CD14-positive monocyte (primary cell): ENCODE data around the gene ARV1. TPM values are rescaled to one million over a fixed set of nuclear protein-coding genes. Genes with fewer than 3 reads are reported as not detected.
A peak's percentile ranks its signal among the peaks of the same experiment; 100 is the strongest.

ENCODE experiments used
- DNase-seq, 3 donors: peaks; one replicate each; pipeline ENCODE4 v3.0.0-alpha.2; 2011 to 2022
- H2AFZ ChIP-seq: 2 replicates; pipeline ENCODE4 v1.6.0; 2012; ENCODE audit warnings: mild to moderate bottlenecking, low read depth, low read length, inconsistent platforms; ENCODE audit not compliant: insufficient read depth, poor library complexity, severe bottlenecking
- H3K27ac ChIP-seq, 2 donors: 1 replicate in 1 of 2; 2 replicates in 1 of 2; pipeline ENCODE4 v1.5.1; 2012 to 2013; ENCODE audit warnings: low read length in 2 of 2, control low read depth in 1 of 2, inconsistent platforms in 1 of 2, low read depth in 1 of 2, mild to moderate bottlenecking in 1 of 2
- H3K27me3 ChIP-seq, 2 donors: one replicate each; pipeline versions ENCODE4 v1.6.0 to v1.6.1; 2011 to 2013; ENCODE audit warnings: low read length in 2 of 2; ENCODE audit not compliant: control insufficient read depth in 2 of 2, insufficient read depth in 2 of 2
- H3K36me3 ChIP-seq, 2 donors: replicated peaks in 1 of 2; 1 replicate in 1 of 2; 2 replicates in 1 of 2; pipeline versions ENCODE4 v1.5.1 to v1.6.1; 2012 to 2013; ENCODE audit warnings: low read length in 2 of 2, control low read depth in 1 of 2, inconsistent platforms in 1 of 2, mild to moderate bottlenecking in 1 of 2; ENCODE audit not compliant: insufficient read depth in 2 of 2, control insufficient read depth in 1 of 2
- H3K4me1 ChIP-seq, 2 donors: 1 replicate in 1 of 2; 2 replicates in 1 of 2; pipeline versions ENCODE4 v1.5.1 to v1.6.1; 2012 to 2013; ENCODE audit warnings: low read length in 2 of 2, control low read depth in 1 of 2, inconsistent platforms in 1 of 2, mild to moderate bottlenecking in 1 of 2, moderate library complexity in 1 of 2; ENCODE audit not compliant: insufficient read depth in 2 of 2, control insufficient read depth in 1 of 2
- H3K4me2 ChIP-seq: replicated peaks from 2 replicates; pipeline ENCODE3; 2012; ENCODE audit warnings: low read length, moderate library complexity, mild to moderate bottlenecking; ENCODE audit not compliant: poor library complexity, severe bottlenecking; ENCODE audit errors: extremely low read depth
- H3K4me3 ChIP-seq, 3 experiments: fragments of 200-600 bp in 1 of 3; sonication (generic) in 1 of 3; replicated peaks in 1 of 3; 1 replicate in 2 of 3; 2 replicates in 1 of 3; pipeline ENCODE4 v1.5.1; 2011 to 2013; ENCODE audit warnings: low read length in 3 of 3, mild to moderate bottlenecking in 3 of 3, control low read depth in 2 of 3, low read depth in 2 of 3, inconsistent platforms in 1 of 3, moderate library complexity in 1 of 3
- H3K79me2 ChIP-seq: 2 replicates; pipeline ENCODE4 v1.6.0; 2012; ENCODE audit warnings: mild to moderate bottlenecking, control low read depth, inconsistent platforms, low read length, moderate library complexity; ENCODE audit not compliant: insufficient read depth
- H3K9ac ChIP-seq: 2 replicates; pipeline ENCODE4 v1.6.0; 2017; ENCODE audit warnings: low read length, mild to moderate bottlenecking; ENCODE audit not compliant: insufficient read depth, poor library complexity, severe bottlenecking
- H3K9me3 ChIP-seq, 2 donors: replicated peaks in 1 of 2; 1 replicate in 1 of 2; 2 replicates in 1 of 2; pipeline versions ENCODE4 v1.5.1 to v1.6.1; 2012 to 2013; ENCODE audit warnings: low read length in 2 of 2, control low read depth in 1 of 2; ENCODE audit not compliant: control insufficient read depth in 1 of 2, insufficient read depth in 1 of 2
- H4K20me1 ChIP-seq: 2 replicates; pipeline ENCODE4 v1.6.0; 2012; ENCODE audit warnings: mild to moderate bottlenecking, low read length, control low read depth, moderate library complexity; ENCODE audit not compliant: insufficient read depth
- H3K27ac Mint-ChIP-seq, 7 donors: one replicate each; pipeline ENCODE4 v1.8.0; 2020; ENCODE audit warnings: mild to moderate bottlenecking in 7 of 7, mixed read lengths in 7 of 7, moderate library complexity in 6 of 7, inconsistent platforms in 2 of 7
- H3K27me3 Mint-ChIP-seq, 3 donors: one replicate each; pipeline ENCODE4 v1.8.0; 2021 to 2022; ENCODE audit warnings: low read depth in 3 of 3, mild to moderate bottlenecking in 3 of 3, mixed read lengths in 3 of 3, moderate library complexity in 3 of 3, inconsistent platforms in 1 of 3
- H3K36me3 Mint-ChIP-seq, 2 donors: one replicate each; pipeline ENCODE4 v1.8.0; 2020; ENCODE audit warnings: mixed read lengths in 2 of 2, inconsistent platforms in 1 of 2, mild to moderate bottlenecking in 1 of 2
- H3K4me1 Mint-ChIP-seq: one replicate; pipeline ENCODE4 v1.8.0; 2020; ENCODE audit warnings: mild to moderate bottlenecking, mixed read lengths
- H3K4me3 Mint-ChIP-seq, 2 donors: one replicate each; pipeline ENCODE4 v1.8.0; 2020; ENCODE audit warnings: mild to moderate bottlenecking in 2 of 2, mixed read lengths in 2 of 2, moderate library complexity in 1 of 2
- H3K9me3 Mint-ChIP-seq, 7 donors: one replicate each; pipeline ENCODE4 v1.8.0; 2020 to 2022; ENCODE audit warnings: mixed read lengths in 7 of 7, mild to moderate bottlenecking in 6 of 7, moderate library complexity in 6 of 7, inconsistent platforms in 2 of 7
- WGBS: methylation state at CpG from one replicate; pipeline ENCODE4 v1.1.5; 2013; ENCODE audit warnings: missing lambda C conversion rate; ENCODE audit not compliant: insufficient coverage; 5-methylcytosine and 5-hydroxymethylcytosine counted together
- intact Hi-C, 2 donors: fragments of 100-400 bp; cut with micrococcal nuclease; formaldehyde crosslinking; loops; one replicate each; pipeline versions ENCODE4 v1.15.0 to v1.15.1; 2023
- polyA plus RNA-seq, 3 donors: library from polyadenylated mRNA; depleted of rRNA in 1 of 3; unstranded in 2 of 3; stranded (reverse) in 1 of 3; fragments of 300-500 nt in 2 of 3; fragments of >200 nt in 1 of 3; fragmentation: Illumina TruSeq in 2 of 3; gene quantifications; 1 replicate in 2 of 3; 2 replicates in 1 of 3; pipeline ENCODE4 v1.2.3, GENCODE V29; 2012 to 2021
- TF ChIP-seq, protein P1 (sequence below): fragments of 200-600 bp; IDR thresholded peaks from one replicate; pipeline ENCODE4 v1.8.0; 2022; ENCODE audit warnings: antibody characterized with exemption, mild to moderate bottlenecking

Gene ARV1
- polyA plus RNA-seq, 3 donors = 7.7 to 19.2 (median 15.0) TPM

DNA sequence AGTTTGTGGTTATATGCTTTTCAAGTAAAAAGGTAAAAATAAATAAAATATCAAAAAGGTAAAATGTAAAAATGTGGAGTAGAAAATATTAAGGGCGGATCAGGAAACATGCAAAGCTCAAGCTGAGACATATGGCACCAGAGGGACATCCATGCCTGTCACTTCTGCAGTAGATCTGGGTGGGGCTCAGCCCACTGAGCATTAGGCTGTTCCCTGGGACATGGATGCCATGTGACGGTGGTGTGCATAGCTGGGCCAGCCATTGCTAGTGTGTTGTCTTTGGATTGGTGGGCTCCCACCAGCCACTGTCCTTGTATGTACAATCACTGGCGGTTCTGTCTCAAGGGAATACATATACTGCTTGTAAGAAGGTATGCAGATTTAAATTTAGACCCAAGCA lies 3.3 kb upstream of the ARV1 start:
- H3K4me3 ChIP-seq = no peak overlapping the region
- peak overlapping the region in 2 of 7 donors; percentile 1 to 13 for H3K27ac Mint-ChIP-seq
- no peak overlapping the region for H3K9ac ChIP-seq
- peaks cover 44% of the 10 kb centered on the region for H3K4me1 Mint-ChIP-seq
- intact Hi-C loops = loop anchor here (5.0 to 10.0 kb wide), 4 partner anchors 58 to 362 kb away; partner anchors contain the start of genes C1orf198 (in 1 of the 2), EXOC8 (in 1 of the 2), FAM89A (in 1 of the 2) and SPRTN (in 1 of the 2)
- H3K27ac ChIP-seq = no peak overlapping the region
- no peak for DNase-seq
- H3K4me2 ChIP-seq = no peak overlapping the region
- 86% methylated on average over 3 of the region's 3 CpGs for WGBS
- H3K36me3 ChIP-seq = peaks cover 0 to 10% of the 10 kb centered on the region in 2 donors
- peaks cover 0 to 2% (median 0%) of the 10 kb centered on the region in 3 donors for H3K27me3 Mint-ChIP-seq
- TF ChIP-seq, protein P1, sequence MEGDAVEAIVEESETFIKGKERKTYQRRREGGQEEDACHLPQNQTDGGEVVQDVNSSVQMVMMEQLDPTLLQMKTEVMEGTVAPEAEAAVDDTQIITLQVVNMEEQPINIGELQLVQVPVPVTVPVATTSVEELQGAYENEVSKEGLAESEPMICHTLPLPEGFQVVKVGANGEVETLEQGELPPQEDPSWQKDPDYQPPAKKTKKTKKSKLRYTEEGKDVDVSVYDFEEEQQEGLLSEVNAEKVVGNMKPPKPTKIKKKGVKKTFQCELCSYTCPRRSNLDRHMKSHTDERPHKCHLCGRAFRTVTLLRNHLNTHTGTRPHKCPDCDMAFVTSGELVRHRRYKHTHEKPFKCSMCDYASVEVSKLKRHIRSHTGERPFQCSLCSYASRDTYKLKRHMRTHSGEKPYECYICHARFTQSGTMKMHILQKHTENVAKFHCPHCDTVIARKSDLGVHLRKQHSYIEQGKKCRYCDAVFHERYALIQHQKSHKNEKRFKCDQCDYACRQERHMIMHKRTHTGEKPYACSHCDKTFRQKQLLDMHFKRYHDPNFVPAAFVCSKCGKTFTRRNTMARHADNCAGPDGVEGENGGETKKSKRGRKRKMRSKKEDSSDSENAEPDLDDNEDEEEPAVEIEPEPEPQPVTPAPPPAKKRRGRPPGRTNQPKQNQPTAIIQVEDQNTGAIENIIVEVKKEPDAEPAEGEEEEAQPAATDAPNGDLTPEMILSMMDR = no peak
- peaks cover 0 to 2% (median 0%) of the 10 kb centered on the region in 7 donors for H3K9me3 Mint-ChIP-seq
- peaks cover 8% of the 10 kb centered on the region for H4K20me1 ChIP-seq
- H3K27me3 ChIP-seq = no peaks in the 10 kb centered on the region
- peaks cover 20 to 25% of the 10 kb centered on the region in 2 donors for H3K36me3 Mint-ChIP-seq
- peaks cover 66% of the 10 kb centered on the region for H3K79me2 ChIP-seq
- no peak overlapping the region for H3K4me3 Mint-ChIP-seq
- H2AFZ ChIP-seq = no peak overlapping the region
- H3K4me1 ChIP-seq = peaks cover 53 to 56% of the 10 kb centered on the region in 2 donors
- H3K9me3 ChIP-seq = no peaks in the 10 kb centered on the region

DNA sequence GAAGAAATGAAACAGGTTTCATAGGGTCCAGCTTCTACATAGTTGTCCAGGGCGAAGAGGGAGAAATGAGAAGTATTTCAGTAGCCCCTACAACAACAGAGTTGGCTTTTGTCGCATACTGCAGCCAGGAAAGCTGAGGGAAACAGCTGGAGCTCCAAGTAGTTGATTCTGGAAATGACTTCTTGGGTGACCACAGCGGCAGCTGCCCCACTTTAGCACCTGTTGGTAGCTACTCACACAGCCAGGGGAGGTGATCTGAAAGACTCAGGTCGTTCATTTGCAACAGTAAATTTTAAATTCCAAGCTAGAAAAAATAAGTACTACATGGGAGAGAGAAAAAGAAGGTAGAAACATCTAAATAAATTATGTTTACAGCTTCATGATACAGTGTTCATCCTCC lies 2.5 kb upstream of the ARV1 start:
- Histone ChIP-seq H3K27me3 (no peaks in the 10 kb centered on the region), H3K27ac (peak overlapping the region in 1 of 2 donors; percentile 76), H3K9me3 (no peaks in the 10 kb centered on the region), H3K36me3 (peaks cover 0 to 10% of the 10 kb centered on the region in 2 donors), H3K9ac (no peak overlapping the region), H4K20me1 (peaks cover 7% of the 10 kb centered on the region), H2AFZ (no peak overlapping the region), H3K4me3 (no peak overlapping the region), H3K4me2 (no peak overlapping the region), H3K4me1 (peaks cover 53 to 56% of the 10 kb centered on the region in 2 donors), H3K79me2 (peaks cover 65% of the 10 kb centered on the region)
- no CpG with 5 or more reads among the region's 4 CpGs for WGBS
- H3K9me3 Mint-ChIP-seq = no peaks in the 10 kb centered on the region
- peak overlapping the region in 3 of 7 donors; percentile 27 to 86 (median 38) for H3K27ac Mint-ChIP-seq
- H3K4me3 Mint-ChIP-seq = no peak overlapping the region
- H3K4me1 Mint-ChIP-seq = peaks cover 44% of the 10 kb centered on the region
- peaks cover 0 to 2% (median 0%) of the 10 kb centered on the region in 3 donors for H3K27me3 Mint-ChIP-seq
- peaks cover 18 to 19% of the 10 kb centered on the region in 2 donors for H3K36me3 Mint-ChIP-seq
- no peak for DNase-seq
- intact Hi-C loops = loop anchor here (5.0 to 10.0 kb wide), 4 partner anchors 59 to 361 kb away; partner anchors contain the start of genes C1orf198 (in 1 of the 2), EXOC8 (in 1 of the 2), FAM89A (in 1 of the 2) and SPRTN (in 1 of the 2)
- TF ChIP-seq, protein P1 = no peak
